ENCODE results near the gene FFAR4. TPM values are rescaled to one million over a fixed set of nuclear protein-coding genes. Genes with fewer than 3 reads are reported as not detected.

Gene FFAR4
- total and polyA plus RNA-seq, 2 of the 8 experiments (the other 6 are each of a cell fraction or from before 2014, with no cell fraction given), result not detected

- TF ChIP-seq, protein P1, sequence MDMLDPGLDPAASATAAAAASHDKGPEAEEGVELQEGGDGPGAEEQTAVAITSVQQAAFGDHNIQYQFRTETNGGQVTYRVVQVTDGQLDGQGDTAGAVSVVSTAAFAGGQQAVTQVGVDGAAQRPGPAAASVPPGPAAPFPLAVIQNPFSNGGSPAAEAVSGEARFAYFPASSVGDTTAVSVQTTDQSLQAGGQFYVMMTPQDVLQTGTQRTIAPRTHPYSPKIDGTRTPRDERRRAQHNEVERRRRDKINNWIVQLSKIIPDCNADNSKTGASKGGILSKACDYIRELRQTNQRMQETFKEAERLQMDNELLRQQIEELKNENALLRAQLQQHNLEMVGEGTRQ (IDR thresholded peaks at IDR 0.05; ENCODE audit: low read length), result no peak
- TF ChIP-seq KDM5A (IDR thresholded peaks at IDR 0.05; ENCODE audit: low read length) (no peak), SP2 (IDR thresholded peaks at IDR 0.05; ENCODE audit: low read length) (no peak), TAF1 (IDR thresholded peaks at IDR 0.05; ENCODE audit: low read depth, low read length) (no peak), KDM1A (IDR thresholded peaks at IDR 0.05; ENCODE audit: borderline replicate concordance, low read length) (no peak), SIN3A (conservative IDR thresholded peaks at IDR 0.05 in 1 of 2, IDR thresholded peaks at IDR 0.05 in 1 of 2; ENCODE audit: low read depth in 1 of 2, low read length in 2 of 2) (no peak), SUZ12 (IDR thresholded peaks at IDR 0.05; ENCODE audit: low read length) (no peak)
- TF ChIP-seq, protein P2, sequence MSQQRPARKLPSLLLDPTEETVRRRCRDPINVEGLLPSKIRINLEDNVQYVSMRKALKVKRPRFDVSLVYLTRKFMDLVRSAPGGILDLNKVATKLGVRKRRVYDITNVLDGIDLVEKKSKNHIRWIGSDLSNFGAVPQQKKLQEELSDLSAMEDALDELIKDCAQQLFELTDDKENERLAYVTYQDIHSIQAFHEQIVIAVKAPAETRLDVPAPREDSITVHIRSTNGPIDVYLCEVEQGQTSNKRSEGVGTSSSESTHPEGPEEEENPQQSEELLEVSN (IDR thresholded peaks at IDR 0.05), result no peak
Observed at GRCh38 chr10:93550606-93551005, 15.9 kb upstream of the FFAR4 start (continued).

Measured in H1 (cell line).